Measurements from ENCODE around the gene OSBPL7.

Gene OSBPL7

DNA sequence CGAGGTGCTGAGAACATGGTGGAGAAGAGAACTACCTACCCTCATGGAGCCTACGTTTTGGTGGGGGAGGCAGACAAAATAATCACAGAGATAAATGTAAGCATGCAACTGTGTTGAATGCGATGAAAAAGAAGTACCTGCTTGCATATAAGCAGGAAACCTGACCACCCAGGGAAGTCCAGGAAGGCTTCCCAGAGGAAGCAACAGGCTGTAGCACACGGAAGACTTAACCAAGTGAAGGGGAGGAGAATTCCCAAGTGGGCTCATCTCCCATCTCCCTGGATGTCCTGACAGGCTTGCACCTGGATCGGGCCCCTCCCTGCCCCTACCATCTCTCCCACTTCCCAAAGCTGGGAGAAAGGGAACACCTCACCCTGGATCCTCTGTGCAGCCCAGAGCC, 17.5 kb upstream of the OSBPL7 start:
- Histone ChIP-seq H3K27me3 (ENCODE audit: control insufficient read depth in 3 of 3, insufficient read depth in 3 of 3, low read depth in 1 of 3, low read length in 3 of 3) (peaks cover 0 to 7% (median under 1%) of the 10 kb centered on the region in 3 experiments), H3K9ac (ENCODE audit: low read depth, low read length, poor library complexity) (peak overlapping the region; percentile 18), H3K4me3 (ENCODE audit: low read length in 2 of 2) (no peak overlapping the region), H3K4me1 (ENCODE audit: control insufficient read depth in 2 of 2, insufficient read depth in 1 of 2, low read depth in 1 of 2, low read length in 2 of 2) (peaks cover 9 to 13% of the 10 kb centered on the region in 2 donors), H4K8ac (ENCODE audit: low read depth, low read length) (no peak overlapping the region), H3K4ac (ENCODE audit: low read length) (no peak overlapping the region), H2BK12ac (ENCODE audit: low read length) (no peak overlapping the region), H4K91ac (ENCODE audit: low read depth, low read length, poor library complexity) (no peak overlapping the region), H3K14ac (ENCODE audit: low read length) (no peak overlapping the region), H2BK15ac (ENCODE audit: low read length) (no peak overlapping the region), H3K9me3 (replicated peaks in 1 of 2; ENCODE audit: control insufficient read depth in 2 of 2, insufficient read depth in 1 of 2, low read depth in 1 of 2, low read length in 2 of 2) (no peaks in the 10 kb centered on the region), H3K23ac (ENCODE audit: low read depth, low read length, poor library complexity) (no peak overlapping the region), H3K18ac (ENCODE audit: low read length) (no peak overlapping the region), H3K79me1 (ENCODE audit: low read depth, low read length) (peaks cover 11% of the 10 kb centered on the region), H2BK120ac (ENCODE audit: low read depth, low read length) (no peak overlapping the region), H2AK5ac (ENCODE audit: low read depth, low read length) (no peak overlapping the region), H2BK5ac (ENCODE audit: low read length) (no peak overlapping the region), H3K36me3 (replicated peaks in 1 of 2; ENCODE audit: control insufficient read depth in 2 of 2, insufficient read depth in 2 of 2, low read length in 2 of 2) (peaks cover 13 to 26% of the 10 kb centered on the region in 2 donors), H2AFZ (ENCODE audit: low read length) (no peak overlapping the region), H3K4me2 (ENCODE audit: insufficient read depth, low read length, poor library complexity, severe bottlenecking) (no peak overlapping the region), H3K27ac (replicated peaks; ENCODE audit: low read length) (no peak overlapping the region)
- WGBS, 2 donors (ENCODE audit: extremely low coverage in 2 of 2, insufficient read length in 2 of 2, insufficient replicate concordance in 1 of 2), result no CpG with 5 or more reads among the region's 5 CpGs
- no peak for DNase-seq (ENCODE audit: low spot score)

- Histone ChIP-seq H2AK5ac (ENCODE audit: low read depth, low read length) (peak overlapping the region; percentile 21), H3K36me3 (replicated peaks in 1 of 2; ENCODE audit: control insufficient read depth in 2 of 2, insufficient read depth in 2 of 2, low read length in 2 of 2) (peaks cover 13 to 26% of the 10 kb centered on the region in 2 donors), H3K4me1 (ENCODE audit: control insufficient read depth in 2 of 2, insufficient read depth in 1 of 2, low read depth in 1 of 2, low read length in 2 of 2) (peaks cover 9 to 13% of the 10 kb centered on the region in 2 donors), H3K27me3 (ENCODE audit: control insufficient read depth in 3 of 3, insufficient read depth in 3 of 3, low read depth in 1 of 3, low read length in 3 of 3) (peaks cover 0 to 3% (median 0%) of the 10 kb centered on the region in 3 experiments), H3K9me3 (replicated peaks in 1 of 2; ENCODE audit: control insufficient read depth in 2 of 2, insufficient read depth in 1 of 2, low read depth in 1 of 2, low read length in 2 of 2) (no peaks in the 10 kb centered on the region), H3K9ac (ENCODE audit: low read depth, low read length, poor library complexity) (peak overlapping the region; percentile 15), H4K8ac (ENCODE audit: low read depth, low read length) (no peak overlapping the region), H3K27ac (replicated peaks; ENCODE audit: low read length) (no peak overlapping the region), H3K18ac (ENCODE audit: low read length) (no peak overlapping the region), H2BK15ac (ENCODE audit: low read length) (no peak overlapping the region), H2BK120ac (ENCODE audit: low read depth, low read length) (no peak overlapping the region), H2BK12ac (ENCODE audit: low read length) (no peak overlapping the region), H4K91ac (ENCODE audit: low read depth, low read length, poor library complexity) (no peak overlapping the region), H3K4me2 (ENCODE audit: insufficient read depth, low read length, poor library complexity, severe bottlenecking) (no peak overlapping the region), H3K4me3 (ENCODE audit: low read length in 2 of 2) (no peak overlapping the region), H3K4ac (ENCODE audit: low read length) (no peak overlapping the region), H3K79me1 (ENCODE audit: low read depth, low read length) (peaks cover 11% of the 10 kb centered on the region), H2BK5ac (ENCODE audit: low read length) (no peak overlapping the region), H3K23ac (ENCODE audit: low read depth, low read length, poor library complexity) (peak overlapping the region; percentile 49), H2AFZ (ENCODE audit: low read length) (no peak overlapping the region), H3K14ac (ENCODE audit: low read length) (no peak overlapping the region)
- DNase-seq (ENCODE audit: low spot score), result no peak
- no CpG with 5 or more reads among the region's 13 CpGs for WGBS, 2 donors (ENCODE audit: extremely low coverage in 2 of 2, insufficient read length in 2 of 2, insufficient replicate concordance in 1 of 2)
These were observed 17.0 kb upstream of the OSBPL7 start for GRCh38 chr17:47838636-47839035.

GRCh38 chr17:47837401-47838039, 15.9 kb upstream of the OSBPL7 start:
- Histone ChIP-seq H3K4ac (ENCODE audit: low read length) (no peak overlapping the region), H3K9ac (ENCODE audit: low read depth, low read length, poor library complexity) (no peak overlapping the region), H4K8ac (ENCODE audit: low read depth, low read length) (no peak overlapping the region), H3K36me3 (replicated peaks in 1 of 2; ENCODE audit: control insufficient read depth in 2 of 2, insufficient read depth in 2 of 2, low read length in 2 of 2) (peaks cover 13 to 26% of the 10 kb centered on the region in 2 donors), H2BK120ac (ENCODE audit: low read depth, low read length) (no peak overlapping the region), H3K27ac (replicated peaks; ENCODE audit: low read length) (no peak overlapping the region), H4K91ac (ENCODE audit: low read depth, low read length, poor library complexity) (no peak overlapping the region), H3K9me3 (replicated peaks in 1 of 2; ENCODE audit: control insufficient read depth in 2 of 2, insufficient read depth in 1 of 2, low read depth in 1 of 2, low read length in 2 of 2) (no peaks in the 10 kb centered on the region), H3K4me1 (ENCODE audit: control insufficient read depth in 2 of 2, insufficient read depth in 1 of 2, low read depth in 1 of 2, low read length in 2 of 2) (peaks cover 6 to 9% of the 10 kb centered on the region in 2 donors), H2AFZ (ENCODE audit: low read length) (no peak overlapping the region), H2BK15ac (ENCODE audit: low read length) (no peak overlapping the region), H3K14ac (ENCODE audit: low read length) (no peak overlapping the region), H3K4me2 (ENCODE audit: insufficient read depth, low read length, poor library complexity, severe bottlenecking) (no peak overlapping the region), H3K4me3 (ENCODE audit: low read length in 2 of 2) (no peak overlapping the region), H3K18ac (ENCODE audit: low read length) (no peak overlapping the region), H3K79me1 (ENCODE audit: low read depth, low read length) (peaks cover 11% of the 10 kb centered on the region), H3K27me3 (ENCODE audit: control insufficient read depth in 3 of 3, insufficient read depth in 3 of 3, low read depth in 1 of 3, low read length in 3 of 3) (no peaks in the 10 kb centered on the region), H2BK12ac (ENCODE audit: low read length) (no peak overlapping the region), H2BK5ac (ENCODE audit: low read length) (no peak overlapping the region), H3K23ac (ENCODE audit: low read depth, low read length, poor library complexity) (no peak overlapping the region), H2AK5ac (ENCODE audit: low read depth, low read length) (no peak overlapping the region)
- no CpG with 5 or more reads among the region's 13 CpGs for WGBS, 2 donors (ENCODE audit: extremely low coverage in 2 of 2, insufficient read length in 2 of 2, insufficient replicate concordance in 1 of 2)
- DNase-seq (ENCODE audit: low spot score), result no peak

DNA sequence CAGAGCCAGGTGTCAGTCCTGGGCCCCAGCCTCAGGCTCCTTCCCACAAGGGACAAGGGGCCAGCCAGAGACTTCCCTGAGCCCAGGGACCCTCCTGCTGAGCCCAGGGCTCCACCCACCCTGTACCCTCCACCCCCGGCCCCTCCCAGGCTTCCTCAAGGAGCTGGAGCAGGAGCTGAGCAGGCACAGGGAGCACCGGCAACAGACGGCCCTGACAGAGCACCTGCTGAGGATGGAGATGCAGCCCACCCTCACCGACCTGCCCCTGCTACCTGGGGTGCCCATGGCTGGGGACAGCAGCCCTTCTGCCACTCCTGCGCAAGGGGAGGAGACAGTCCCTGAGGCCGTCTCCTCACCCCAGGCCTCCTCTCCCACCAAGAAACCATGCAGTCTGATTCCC, 15.0 kb upstream of the OSBPL7 start:
- Histone ChIP-seq H2BK120ac (ENCODE audit: low read depth, low read length) (no peak overlapping the region), H4K91ac (ENCODE audit: low read depth, low read length, poor library complexity) (no peak overlapping the region), H3K4ac (ENCODE audit: low read length) (no peak overlapping the region), H4K8ac (ENCODE audit: low read depth, low read length) (no peak overlapping the region), H3K23ac (ENCODE audit: low read depth, low read length, poor library complexity) (no peak overlapping the region), H2BK15ac (ENCODE audit: low read length) (no peak overlapping the region), H2AK5ac (ENCODE audit: low read depth, low read length) (no peak overlapping the region), H3K36me3 (replicated peaks in 1 of 2; ENCODE audit: control insufficient read depth in 2 of 2, insufficient read depth in 2 of 2, low read length in 2 of 2) (peaks cover 13 to 26% of the 10 kb centered on the region in 2 donors), H3K4me2 (ENCODE audit: insufficient read depth, low read length, poor library complexity, severe bottlenecking) (no peak overlapping the region), H3K79me1 (ENCODE audit: low read depth, low read length) (peaks cover 11% of the 10 kb centered on the region), H3K18ac (ENCODE audit: low read length) (no peak overlapping the region), H3K4me1 (ENCODE audit: control insufficient read depth in 2 of 2, insufficient read depth in 1 of 2, low read depth in 1 of 2, low read length in 2 of 2) (peaks cover 8 to 13% of the 10 kb centered on the region in 2 donors), H2AFZ (ENCODE audit: low read length) (no peak overlapping the region), H2BK12ac (ENCODE audit: low read length) (no peak overlapping the region), H3K4me3 (ENCODE audit: low read length in 2 of 2) (no peak overlapping the region), H3K14ac (ENCODE audit: low read length) (no peak overlapping the region), H3K27me3 (ENCODE audit: control insufficient read depth in 3 of 3, insufficient read depth in 3 of 3, low read depth in 1 of 3, low read length in 3 of 3) (no peaks in the 10 kb centered on the region), H2BK5ac (ENCODE audit: low read length) (no peak overlapping the region), H3K9ac (ENCODE audit: low read depth, low read length, poor library complexity) (no peak overlapping the region), H3K9me3 (replicated peaks in 1 of 2; ENCODE audit: control insufficient read depth in 2 of 2, insufficient read depth in 1 of 2, low read depth in 1 of 2, low read length in 2 of 2) (no peaks in the 10 kb centered on the region), H3K27ac (replicated peaks; ENCODE audit: low read length) (no peak overlapping the region)
- WGBS, 2 donors (ENCODE audit: extremely low coverage in 2 of 2, insufficient read length in 2 of 2, insufficient replicate concordance in 1 of 2), result no CpG with 5 or more reads among the region's 6 CpGs
- no peak for DNase-seq (ENCODE audit: low spot score)
